ENCODE measurements around the gene TNFRSF14. TPM values are rescaled to one million over a fixed set of nuclear protein-coding genes. Genes with fewer than 3 reads are reported as not detected.
"Not testable (repeated sequence)": the region's sequence is repeated elsewhere in the genome, so short reads cannot be mapped to it uniquely, and the experiment has no call there.

TNFRSF14 gene
- total RNA-seq, 1 donor from 2014 or later: 0.26 TPM

DNA sequence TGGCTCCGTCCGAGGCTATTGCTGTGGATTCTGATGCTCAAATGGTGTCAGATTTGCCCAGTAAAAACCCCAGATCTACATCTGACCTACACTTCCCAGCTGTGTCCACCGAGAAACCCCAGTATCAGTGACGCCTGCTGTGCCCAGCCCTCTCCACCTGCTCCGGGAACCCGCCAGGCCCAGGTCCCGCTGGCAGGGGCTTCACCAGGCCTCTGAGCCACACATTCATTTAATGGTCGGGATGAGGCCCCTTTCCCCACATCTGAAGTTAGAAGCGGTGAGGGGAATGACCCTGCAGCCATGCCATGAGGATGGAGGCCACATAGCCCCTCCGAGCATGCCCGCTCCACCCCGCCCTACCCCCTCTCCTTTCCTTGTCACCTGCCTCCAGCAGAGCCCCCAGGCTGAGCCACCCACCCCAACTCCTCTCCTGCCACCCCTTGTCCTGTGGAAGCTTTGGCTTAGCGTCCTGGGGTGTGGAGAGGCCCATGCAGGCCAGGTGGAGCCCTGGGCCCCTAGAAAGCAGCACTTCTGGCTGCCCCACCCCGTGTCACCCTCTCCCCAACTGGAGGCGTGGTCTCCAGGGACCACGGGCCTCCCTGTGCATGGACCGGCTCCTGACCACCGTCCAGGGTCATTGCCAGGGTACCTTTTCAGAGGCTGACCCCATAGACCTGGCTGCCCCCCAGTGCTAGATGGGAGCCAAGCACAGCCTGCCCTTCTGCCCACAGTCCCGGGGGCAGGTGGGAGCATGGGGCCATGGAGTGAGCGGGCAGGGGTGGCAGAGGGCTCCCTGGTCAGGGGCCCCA lies 8.0 kb downstream of the TNFRSF14 start:
- Mint-ChIP-seq H3K9me3 (ENCODE audit: unreplicated experiment) (no peaks in the 10 kb centered on the region), H3K27me3 (ENCODE audit: unreplicated experiment) (peaks cover 8% of the 10 kb centered on the region), H3K36me3 (ENCODE audit: low read depth, unreplicated experiment) (no peaks in the 10 kb centered on the region), H3K4me1 (ENCODE audit: unreplicated experiment) (no peaks in the 10 kb centered on the region), H3K27ac (ENCODE audit: unreplicated experiment) (no peak overlapping the region), H3K4me3 (ENCODE audit: unreplicated experiment) (no peak overlapping the region)
- TF ChIP-seq, protein P1, sequence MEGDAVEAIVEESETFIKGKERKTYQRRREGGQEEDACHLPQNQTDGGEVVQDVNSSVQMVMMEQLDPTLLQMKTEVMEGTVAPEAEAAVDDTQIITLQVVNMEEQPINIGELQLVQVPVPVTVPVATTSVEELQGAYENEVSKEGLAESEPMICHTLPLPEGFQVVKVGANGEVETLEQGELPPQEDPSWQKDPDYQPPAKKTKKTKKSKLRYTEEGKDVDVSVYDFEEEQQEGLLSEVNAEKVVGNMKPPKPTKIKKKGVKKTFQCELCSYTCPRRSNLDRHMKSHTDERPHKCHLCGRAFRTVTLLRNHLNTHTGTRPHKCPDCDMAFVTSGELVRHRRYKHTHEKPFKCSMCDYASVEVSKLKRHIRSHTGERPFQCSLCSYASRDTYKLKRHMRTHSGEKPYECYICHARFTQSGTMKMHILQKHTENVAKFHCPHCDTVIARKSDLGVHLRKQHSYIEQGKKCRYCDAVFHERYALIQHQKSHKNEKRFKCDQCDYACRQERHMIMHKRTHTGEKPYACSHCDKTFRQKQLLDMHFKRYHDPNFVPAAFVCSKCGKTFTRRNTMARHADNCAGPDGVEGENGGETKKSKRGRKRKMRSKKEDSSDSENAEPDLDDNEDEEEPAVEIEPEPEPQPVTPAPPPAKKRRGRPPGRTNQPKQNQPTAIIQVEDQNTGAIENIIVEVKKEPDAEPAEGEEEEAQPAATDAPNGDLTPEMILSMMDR (IDR thresholded peaks at IDR 0.05; ENCODE audit: unreplicated experiment): no peak
- no peak for DNase-seq (ENCODE audit: low spot score)

DNA sequence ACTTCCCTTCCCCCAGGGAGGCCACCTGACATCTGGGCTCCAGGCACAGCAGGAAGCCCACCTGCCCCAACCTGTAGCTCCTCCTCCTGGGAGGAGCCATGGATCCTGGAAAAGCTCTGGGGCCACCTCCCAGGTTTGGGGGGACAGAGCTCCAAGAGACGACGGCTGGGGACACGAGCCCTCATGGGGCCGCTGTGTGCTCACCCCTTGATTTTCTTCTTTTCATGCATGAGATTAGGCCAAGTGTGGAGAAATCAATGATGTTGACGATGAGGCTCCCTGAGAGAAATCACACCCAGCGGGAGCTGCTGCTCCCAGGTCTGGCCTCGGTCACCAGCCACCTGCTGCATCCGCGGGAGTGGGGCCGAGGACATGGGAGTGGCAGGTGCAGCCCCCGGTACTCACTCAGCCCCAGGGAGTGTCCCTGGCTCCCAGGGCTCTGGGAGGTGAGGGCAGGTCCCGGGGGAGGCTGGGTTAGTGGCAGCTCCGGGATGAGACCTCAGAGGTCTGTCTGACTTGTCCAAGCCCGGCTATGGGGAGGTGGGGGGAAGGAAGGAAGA lies 8.7 kb downstream of the TNFRSF14 start:
- H3K4me3 Mint-ChIP-seq (ENCODE audit: unreplicated experiment): no peak overlapping the region
- no peak overlapping the region for H3K27ac Mint-ChIP-seq (ENCODE audit: unreplicated experiment)
- peaks cover 8% of the 10 kb centered on the region for H3K27me3 Mint-ChIP-seq (ENCODE audit: unreplicated experiment)
- no peaks in the 10 kb centered on the region for H3K4me1 Mint-ChIP-seq (ENCODE audit: unreplicated experiment)
- DNase-seq (ENCODE audit: low spot score): no peak
- TF ChIP-seq, protein P1 (IDR thresholded peaks at IDR 0.05; ENCODE audit: unreplicated experiment): no peak
- no peaks in the 10 kb centered on the region for H3K36me3 Mint-ChIP-seq (ENCODE audit: low read depth, unreplicated experiment)
- no peaks in the 10 kb centered on the region for H3K9me3 Mint-ChIP-seq (ENCODE audit: unreplicated experiment)

DNA sequence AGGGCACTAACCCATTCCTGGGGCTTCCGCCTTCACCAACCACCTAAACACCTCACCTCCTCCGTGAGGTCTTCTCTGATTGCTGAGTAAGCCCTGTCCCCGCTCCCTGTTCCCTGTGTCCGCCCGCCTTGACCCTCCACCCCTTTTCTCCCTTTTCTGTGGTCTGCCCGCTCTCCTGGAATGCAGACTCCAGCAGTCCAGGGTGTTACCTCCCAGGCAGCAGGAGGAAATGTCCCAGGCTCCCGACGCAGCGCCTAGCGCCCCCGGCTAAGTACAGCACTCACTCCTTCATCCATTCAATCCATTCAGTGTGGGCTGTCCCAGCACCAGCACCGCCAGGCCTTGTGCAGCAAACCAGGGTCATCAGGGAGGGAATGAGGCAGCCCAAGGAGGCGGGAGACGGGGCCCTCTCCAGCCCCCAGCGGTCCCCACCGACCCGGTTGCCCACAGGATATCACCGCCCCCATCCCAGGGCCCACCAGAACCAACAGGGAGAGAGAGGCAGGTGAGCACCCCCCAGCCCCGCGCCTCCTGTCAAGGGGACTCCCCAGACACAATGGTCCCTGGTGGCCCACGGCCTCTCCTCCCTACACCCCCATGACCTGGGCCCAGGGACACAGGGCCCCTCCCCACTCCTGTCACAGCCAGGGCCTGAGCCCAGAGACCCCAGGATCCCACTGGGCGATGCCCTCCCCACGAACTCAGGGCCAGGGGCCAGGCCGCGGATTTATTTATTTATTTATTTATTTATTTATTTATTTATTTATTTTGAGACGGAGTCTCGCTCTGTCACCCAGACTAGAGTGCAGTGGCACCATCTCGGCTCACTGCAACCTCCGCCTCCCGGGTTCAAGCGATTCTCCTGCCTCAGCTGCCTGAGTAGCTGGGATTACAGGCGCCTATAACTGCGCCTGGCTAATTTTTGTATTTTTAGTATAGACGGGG lies 10.2 kb downstream of the TNFRSF14 start:
- peaks cover 8% of the 10 kb centered on the region for H3K27me3 Mint-ChIP-seq (ENCODE audit: unreplicated experiment)
- no peaks in the 10 kb centered on the region for H3K4me1 Mint-ChIP-seq (ENCODE audit: unreplicated experiment)
- H3K27ac Mint-ChIP-seq (ENCODE audit: unreplicated experiment): no peak overlapping the region
- no peak overlapping the region for H3K4me3 Mint-ChIP-seq (ENCODE audit: unreplicated experiment)
- TF ChIP-seq, protein P1 (IDR thresholded peaks at IDR 0.05; ENCODE audit: unreplicated experiment): no peak
- H3K9me3 Mint-ChIP-seq (ENCODE audit: unreplicated experiment): no peaks in the 10 kb centered on the region
- no peak for DNase-seq (ENCODE audit: low spot score)
- H3K36me3 Mint-ChIP-seq (ENCODE audit: low read depth, unreplicated experiment): no peaks in the 10 kb centered on the region

DNA sequence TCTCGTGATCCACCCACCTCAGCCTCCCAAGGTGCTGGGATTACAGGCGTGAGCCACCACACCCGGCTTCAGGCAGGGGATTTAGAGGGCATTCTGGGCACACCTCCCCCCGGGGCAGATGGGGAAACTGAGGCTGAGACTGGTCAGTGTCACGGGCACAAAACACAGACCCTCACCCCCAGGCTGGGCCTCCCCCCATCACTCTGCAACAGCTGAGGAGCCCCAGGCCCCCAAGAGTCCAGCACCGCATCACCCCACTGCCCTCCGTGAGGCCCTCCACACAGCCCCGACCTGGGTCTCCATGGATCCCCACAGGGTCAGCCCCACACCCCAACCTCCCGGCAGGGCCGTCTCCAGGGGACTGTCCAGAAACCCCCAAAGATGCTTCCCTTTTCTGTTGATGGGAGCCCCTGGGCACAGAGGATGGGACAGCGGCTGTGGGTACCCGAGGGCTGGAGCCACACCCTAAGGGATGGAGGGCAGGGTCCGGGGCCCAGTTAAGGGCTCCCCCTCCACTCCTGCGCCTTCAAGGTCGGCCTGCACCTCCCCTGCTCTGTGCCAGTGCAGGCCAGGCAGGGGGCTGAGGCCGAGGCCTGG lies 11.0 kb downstream of the TNFRSF14 start:
- Mint-ChIP-seq H3K4me1 (ENCODE audit: unreplicated experiment) (no peaks in the 10 kb centered on the region), H3K27ac (ENCODE audit: unreplicated experiment) (no peak overlapping the region), H3K27me3 (ENCODE audit: unreplicated experiment) (peaks cover 8% of the 10 kb centered on the region), H3K9me3 (ENCODE audit: unreplicated experiment) (no peaks in the 10 kb centered on the region), H3K36me3 (ENCODE audit: low read depth, unreplicated experiment) (no peaks in the 10 kb centered on the region), H3K4me3 (ENCODE audit: unreplicated experiment) (no peak overlapping the region)
- TF ChIP-seq, protein P1 (IDR thresholded peaks at IDR 0.05; ENCODE audit: unreplicated experiment): no peak
- DNase-seq (ENCODE audit: low spot score): no peak

DNA sequence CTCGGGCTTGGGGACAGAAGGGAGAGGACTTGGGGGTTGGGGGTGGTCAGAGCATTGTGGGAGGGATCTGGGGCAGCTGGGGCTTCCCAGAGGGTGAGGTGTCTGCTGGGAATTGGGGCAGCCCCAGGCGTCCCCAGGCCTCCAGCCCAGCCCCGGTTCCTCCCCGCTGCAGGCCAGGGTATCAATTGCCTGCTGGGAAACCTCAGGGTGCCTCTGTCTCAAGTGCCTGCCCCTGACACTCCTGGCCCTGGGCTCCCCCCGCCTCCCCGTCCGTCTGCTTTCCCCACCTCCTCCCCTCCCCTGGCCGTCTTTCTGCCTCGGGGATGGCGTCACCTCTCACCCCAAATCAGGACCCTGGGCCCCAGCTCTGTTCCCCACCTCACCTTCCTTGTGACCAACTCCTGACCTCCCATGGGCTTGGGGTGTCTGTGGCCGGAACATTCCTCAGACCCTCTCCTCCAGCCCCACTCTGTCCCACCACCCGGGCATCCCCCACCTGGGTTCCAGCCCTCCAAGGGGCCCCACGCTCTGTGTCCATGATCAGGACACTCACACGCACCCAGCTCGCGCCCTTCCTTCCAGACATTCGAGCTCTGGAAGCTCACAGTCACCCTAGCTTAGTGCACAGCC lies 12.1 kb downstream of the TNFRSF14 start:
- not testable (repeated sequence) for H3K36me3 Mint-ChIP-seq (ENCODE audit: low read depth, unreplicated experiment); DNase-seq (ENCODE audit: low spot score); H3K27ac Mint-ChIP-seq (ENCODE audit: unreplicated experiment); H3K27me3 Mint-ChIP-seq (ENCODE audit: unreplicated experiment); H3K9me3 Mint-ChIP-seq (ENCODE audit: unreplicated experiment); H3K4me3 Mint-ChIP-seq (ENCODE audit: unreplicated experiment); H3K4me1 Mint-ChIP-seq (ENCODE audit: unreplicated experiment)
